Measurements from ENCODE around the gene C1orf159. TPM values are rescaled to one million over a fixed set of nuclear protein-coding genes. Genes with fewer than 3 reads are reported as not detected.

C1orf159 gene
- total and polyA plus RNA-seq, 2 experiments from 2014 or later: 11.4 to 13.1 TPM

GRCh38 chr1:1038694-1039093 is 77.2 kb downstream of the C1orf159 start:
- Histone ChIP-seq H4K20me1 (ENCODE audit: insufficient read depth) (no peaks in the 10 kb centered on the region), H3K79me2 (ENCODE audit: insufficient read depth) (no peaks in the 10 kb centered on the region), H3K4me1 (ENCODE audit: insufficient read depth) (no peaks in the 10 kb centered on the region), H3K27me3 (replicated peaks; ENCODE audit: insufficient read depth) (peaks cover 8% of the 10 kb centered on the region), H3K36me3 (ENCODE audit: low read depth) (no peaks in the 10 kb centered on the region), H3K4me2 (ENCODE audit: unreplicated experiment) (no peak overlapping the region), H3K9ac (no peak overlapping the region), H3F3A (ENCODE audit: insufficient read depth) (no peaks in the 10 kb centered on the region), H3K27ac (no peak overlapping the region), H2AFZ (no peak overlapping the region), H3K9me3 (ENCODE audit: low read depth) (no peaks in the 10 kb centered on the region), H3K4me3 (no peak overlapping the region), H3K9me2 (ENCODE audit: insufficient read depth) (no peaks in the 10 kb centered on the region)
- no peak for DNase-seq
- in situ Hi-C loops (cut with MboI): no loop called here
- TF ChIP-seq EZH2phosphoT487 (IDR thresholded peaks at IDR 0.05; ENCODE audit: insufficient read depth, low read depth): no peak
- 91 to 94% methylated on average over 6 of the region's 6 CpGs for WGBS, 2 experiments (ENCODE audit: low coverage in 1 of 2, low lambda C conversion rate in 2 of 2, missing lambda C conversion rate in 2 of 2)

- no peak overlapping the region for H3K4me2 ChIP-seq (ENCODE audit: unreplicated experiment)
- peaks cover 8% of the 10 kb centered on the region for H3K27me3 ChIP-seq (replicated peaks; ENCODE audit: insufficient read depth)
- TF ChIP-seq EZH2phosphoT487 (IDR thresholded peaks at IDR 0.05; ENCODE audit: insufficient read depth, low read depth): no peak
- TF ChIP-seq EZH2 (IDR thresholded peaks at IDR 0.05; ENCODE audit: insufficient read depth, poor library complexity, severe bottlenecking): no peak
- H3K36me3 ChIP-seq (ENCODE audit: low read depth): no peaks in the 10 kb centered on the region
- H3K27ac ChIP-seq: no peak overlapping the region
- H3F3A ChIP-seq (ENCODE audit: insufficient read depth): no peaks in the 10 kb centered on the region
- H4K20me1 ChIP-seq (ENCODE audit: insufficient read depth): no peaks in the 10 kb centered on the region
- no peaks in the 10 kb centered on the region for H3K9me3 ChIP-seq (ENCODE audit: low read depth)
- no peaks in the 10 kb centered on the region for H3K4me1 ChIP-seq (ENCODE audit: insufficient read depth)
- in situ Hi-C loops (cut with MboI): no loop called here
- no peak for DNase-seq
- H3K4me3 ChIP-seq: no peak overlapping the region
- WGBS, 2 experiments (ENCODE audit: low coverage in 1 of 2, low lambda C conversion rate in 2 of 2, missing lambda C conversion rate in 2 of 2): 86 to 89% methylated on average over 30 of the region's 30 CpGs
- H3K9me2 ChIP-seq (ENCODE audit: insufficient read depth): no peaks in the 10 kb centered on the region
- H2AFZ ChIP-seq: no peak overlapping the region
- H3K79me2 ChIP-seq (ENCODE audit: insufficient read depth): no peaks in the 10 kb centered on the region
- no peak overlapping the region for H3K9ac ChIP-seq
Measured at GRCh38 chr1:1037366-1038327, 78.2 kb downstream of the C1orf159 start.

GRCh38 chr1:1035291-1035943 is 80.5 kb downstream of the C1orf159 start:
- no peaks in the 10 kb centered on the region for H3K9me2 ChIP-seq (ENCODE audit: insufficient read depth)
- WGBS, 2 experiments (ENCODE audit: low coverage in 1 of 2, low lambda C conversion rate in 2 of 2, missing lambda C conversion rate in 2 of 2): 88 to 90% methylated on average over 16 to 19 of the region's 19 CpGs
- H3F3A ChIP-seq (ENCODE audit: insufficient read depth): no peaks in the 10 kb centered on the region
- in situ Hi-C loops (cut with MboI): no loop called here
- no peaks in the 10 kb centered on the region for H3K36me3 ChIP-seq (ENCODE audit: low read depth)
- H3K79me2 ChIP-seq (ENCODE audit: insufficient read depth): no peaks in the 10 kb centered on the region
- H3K27me3 ChIP-seq (replicated peaks; ENCODE audit: insufficient read depth): peaks cover 8% of the 10 kb centered on the region
- no peaks in the 10 kb centered on the region for H3K4me1 ChIP-seq (ENCODE audit: insufficient read depth)
- H3K27ac ChIP-seq: no peak overlapping the region
- no peaks in the 10 kb centered on the region for H4K20me1 ChIP-seq (ENCODE audit: insufficient read depth)
- no peak overlapping the region for H3K4me3 ChIP-seq
- no peaks in the 10 kb centered on the region for H3K9me3 ChIP-seq (ENCODE audit: low read depth)
- no peak for DNase-seq
- no peak for TF ChIP-seq EZH2 (IDR thresholded peaks at IDR 0.05; ENCODE audit: insufficient read depth, poor library complexity, severe bottlenecking)
- no peak overlapping the region for H3K4me2 ChIP-seq (ENCODE audit: unreplicated experiment)
- H3K9ac ChIP-seq: no peak overlapping the region
- no peak overlapping the region for H2AFZ ChIP-seq

- H4K20me1 ChIP-seq (ENCODE audit: insufficient read depth): no peaks in the 10 kb centered on the region
- H3K9ac ChIP-seq: no peak overlapping the region
- in situ Hi-C loops (cut with MboI): no loop called here
- H3K27me3 ChIP-seq (replicated peaks; ENCODE audit: insufficient read depth): peaks cover 8% of the 10 kb centered on the region
- H3K36me3 ChIP-seq (ENCODE audit: low read depth): no peaks in the 10 kb centered on the region
- no peak overlapping the region for H2AFZ ChIP-seq
- peak; percentile 39 for DNase-seq
- H3K9me3 ChIP-seq (ENCODE audit: low read depth): no peaks in the 10 kb centered on the region
- no peak overlapping the region for H3K4me3 ChIP-seq
- H3K9me2 ChIP-seq (ENCODE audit: insufficient read depth): no peaks in the 10 kb centered on the region
- no peak for TF ChIP-seq EZH2phosphoT487 (IDR thresholded peaks at IDR 0.05; ENCODE audit: insufficient read depth, low read depth)
- TF ChIP-seq EZH2 (IDR thresholded peaks at IDR 0.05; ENCODE audit: insufficient read depth, poor library complexity, severe bottlenecking): no peak
- no peak overlapping the region for H3K4me2 ChIP-seq (ENCODE audit: unreplicated experiment)
- WGBS, 2 experiments (ENCODE audit: low coverage in 1 of 2, low lambda C conversion rate in 2 of 2, missing lambda C conversion rate in 2 of 2): 19% methylated on average over 23 to 29 of the region's 30 CpGs
- no peaks in the 10 kb centered on the region for H3F3A ChIP-seq (ENCODE audit: insufficient read depth)
- no peaks in the 10 kb centered on the region for H3K79me2 ChIP-seq (ENCODE audit: insufficient read depth)
- H3K4me1 ChIP-seq (ENCODE audit: insufficient read depth): no peaks in the 10 kb centered on the region
- no peak overlapping the region for H3K27ac ChIP-seq
Measured at GRCh38 chr1:1034439-1034781, 81.5 kb downstream of the C1orf159 start.
